HG03558 (cell line): ENCODE measurements around the gene GTPBP4.

ENCODE experiments used
- ATAC-seq: cut with Tn5 transposase; IDR thresholded peaks from one replicate; pipeline ENCODE4 v1.9.1; 2021; ENCODE audit warnings: moderate number of reproducible peaks; ENCODE audit not compliant: unreplicated experiment; ENCODE audit errors: extremely low read depth

GTPBP4 gene

GRCh38 chr10:987870-988666 lies at the start of gene GTPBP4:
Gene GTPBP4, plus strand, starts transcription at chr10:988434. Its CDS starts 46 bp downstream, at chr10:988480.
- ATAC-seq, result peak; percentile 83

- no peak for ATAC-seq
These were observed 49.1 kb upstream of the GTPBP4 start for GRCh38 chr10:938941-939678.

DNA sequence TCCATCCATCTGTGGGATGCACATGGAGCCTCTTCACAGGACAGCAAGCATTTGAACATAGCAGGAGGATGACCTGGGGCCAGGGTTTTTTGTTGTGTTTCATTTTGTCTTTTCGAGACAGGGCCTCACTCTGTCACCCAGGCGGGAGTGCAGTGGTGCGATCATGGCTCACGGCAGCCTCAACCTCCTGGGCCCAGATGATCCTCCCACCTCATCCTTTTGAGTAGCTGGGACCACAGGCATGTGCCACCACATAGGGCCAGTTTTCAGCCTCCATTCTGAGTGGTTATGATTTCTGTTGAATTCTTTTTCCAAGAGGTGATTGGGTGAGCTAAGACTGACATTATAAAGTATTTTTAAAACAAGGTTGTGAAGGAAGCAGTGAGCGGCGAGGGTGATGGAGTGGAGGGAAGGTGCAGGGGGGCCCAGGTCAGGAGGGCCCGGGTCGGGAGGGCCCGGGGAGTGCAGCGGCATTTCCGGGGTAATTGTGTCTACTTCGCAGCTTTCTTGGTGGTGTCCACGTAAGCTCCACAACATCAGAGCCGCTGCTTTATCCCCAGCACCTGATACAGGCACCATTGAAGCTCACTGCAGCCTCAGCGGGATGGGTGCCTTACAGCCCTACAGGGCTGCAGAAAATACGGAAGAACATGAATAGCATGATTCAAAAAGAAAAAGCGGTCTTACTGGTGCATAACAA lies 44.8 kb upstream of the GTPBP4 start:
- no peak for ATAC-seq

DNA sequence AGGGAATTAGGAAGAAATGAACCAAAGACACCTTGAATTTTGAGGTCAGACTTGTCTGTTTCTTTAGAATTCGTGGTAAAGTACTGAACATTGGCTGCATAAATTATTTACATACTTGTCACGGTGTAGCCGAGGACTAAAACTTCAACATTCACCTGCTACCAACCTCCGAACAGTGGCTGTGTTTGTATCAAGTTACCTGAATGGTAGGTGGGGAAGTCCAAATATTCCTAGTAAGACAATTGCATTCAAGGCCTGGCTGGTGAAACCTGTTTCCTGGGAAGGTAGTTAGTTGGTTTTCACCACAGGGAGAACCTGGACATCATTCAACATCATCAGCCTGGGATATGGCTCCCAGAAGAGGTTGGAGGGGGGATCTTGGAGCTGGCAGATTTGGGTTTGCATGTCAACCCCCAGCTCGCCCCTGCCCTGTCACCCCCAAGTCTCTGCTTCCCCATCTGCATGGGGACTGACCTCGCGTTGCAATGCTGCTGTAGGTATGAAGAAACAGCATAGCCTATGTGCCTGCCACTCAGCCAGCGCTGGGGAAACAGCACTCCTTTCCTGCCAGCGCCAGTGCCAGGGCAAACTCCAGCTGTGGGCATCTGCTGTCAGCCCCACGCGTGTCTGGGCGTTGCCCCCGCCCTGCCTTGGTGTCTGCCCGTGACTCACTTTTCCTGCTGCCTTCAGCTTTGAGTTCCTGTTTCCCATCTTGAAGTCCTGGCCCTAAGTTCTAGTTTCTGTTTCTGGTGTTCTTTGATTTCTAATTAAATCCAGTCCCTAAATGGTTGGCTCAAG lies 44.0 kb upstream of the GTPBP4 start:
- no peak for ATAC-seq

DNA sequence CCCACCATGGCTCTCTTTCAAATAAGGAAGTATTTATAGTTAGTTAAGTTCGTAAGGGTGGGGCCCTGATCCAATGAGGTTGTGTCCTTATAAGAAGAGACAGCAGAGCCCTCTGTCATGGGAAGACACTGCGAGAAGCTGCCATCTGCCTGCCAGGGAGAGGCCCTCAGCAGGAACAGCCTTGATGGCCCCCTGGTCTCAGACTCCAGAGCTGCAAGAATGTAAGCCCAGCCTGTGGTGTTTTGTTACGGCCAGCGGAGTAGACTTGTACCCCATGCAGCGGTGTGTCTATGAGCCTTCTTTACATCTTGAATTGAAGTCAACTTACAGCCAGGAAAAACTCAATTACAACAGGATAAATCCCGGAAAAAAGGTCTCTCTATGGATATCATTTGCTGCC lies 42.5 kb upstream of the GTPBP4 start:
- ATAC-seq, result no peak

DNA sequence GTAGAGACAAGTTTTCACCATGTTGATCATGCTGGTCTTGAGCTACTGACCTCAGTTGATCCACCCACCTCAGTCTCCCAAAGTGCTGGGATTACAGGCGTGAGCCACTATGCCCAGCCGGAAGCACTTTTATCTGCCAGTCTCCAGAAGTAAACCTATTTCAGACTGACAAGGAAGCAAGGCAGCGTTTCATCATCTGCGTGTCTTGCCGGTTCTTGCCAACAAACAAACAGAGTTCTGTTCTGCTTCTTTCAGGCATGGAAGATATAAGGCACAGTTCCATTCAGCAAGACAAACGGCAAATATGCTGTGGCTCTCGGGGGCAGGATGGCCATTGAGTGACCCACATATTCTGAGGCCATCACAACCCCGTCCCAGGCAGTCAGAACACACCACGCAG lies 41.2 kb upstream of the GTPBP4 start:
- no peak for ATAC-seq

DNA sequence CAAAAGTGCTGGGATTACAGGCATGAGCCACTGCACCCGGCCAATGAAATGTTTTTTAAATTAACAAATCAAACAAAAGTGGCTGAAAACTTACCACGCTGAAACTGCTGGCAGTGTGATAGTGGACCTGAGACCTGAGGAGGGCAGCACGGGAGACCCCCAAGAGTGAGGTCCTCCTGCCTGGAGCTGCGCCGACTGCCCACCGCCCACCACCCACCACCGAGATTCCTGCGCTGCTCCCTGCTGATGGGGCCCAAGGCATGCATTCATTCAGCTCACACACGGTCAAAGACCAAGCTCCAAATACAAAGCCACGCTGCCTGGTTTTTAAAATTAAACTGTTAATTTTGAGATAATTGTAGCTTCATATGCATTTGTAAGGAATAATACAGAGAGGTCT lies 40.4 kb upstream of the GTPBP4 start:
- ATAC-seq, result no peak

- ATAC-seq, result no peak
These were observed 39.9 kb upstream of the GTPBP4 start for GRCh38 chr10:948347-948746.

GRCh38 chr10:949446-949845 lies 38.8 kb upstream of the GTPBP4 start:
- no peak for ATAC-seq

GRCh38 chr10:953836-954235 lies 34.4 kb upstream of the GTPBP4 start:
- no peak for ATAC-seq

DNA sequence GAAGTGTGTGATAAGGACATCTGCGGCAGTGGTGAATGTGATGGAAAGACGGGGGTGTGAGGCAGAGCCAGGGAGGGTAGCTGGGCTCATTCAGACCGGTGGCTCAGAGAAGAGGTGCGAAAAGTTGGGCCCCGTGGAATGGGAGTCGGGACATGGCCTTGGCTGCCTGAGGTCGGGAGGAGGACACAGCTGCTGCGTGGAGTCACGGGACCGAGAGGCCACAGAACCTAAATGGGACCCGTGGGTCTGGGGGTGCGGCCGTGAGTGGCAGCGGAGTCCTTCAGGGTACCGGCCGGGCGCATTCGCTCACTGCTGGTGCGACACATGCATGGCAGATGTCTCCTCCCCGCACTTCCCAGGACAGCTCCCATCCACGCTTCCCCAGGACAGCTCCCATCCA lies 33.8 kb upstream of the GTPBP4 start:
- ATAC-seq, result no peak

GRCh38 chr10:955127-955819 lies 33.0 kb upstream of the GTPBP4 start:
- ATAC-seq, result no peak

- no peak for ATAC-seq
These were observed 32.4 kb upstream of the GTPBP4 start for GRCh38 chr10:955820-956217.

DNA sequence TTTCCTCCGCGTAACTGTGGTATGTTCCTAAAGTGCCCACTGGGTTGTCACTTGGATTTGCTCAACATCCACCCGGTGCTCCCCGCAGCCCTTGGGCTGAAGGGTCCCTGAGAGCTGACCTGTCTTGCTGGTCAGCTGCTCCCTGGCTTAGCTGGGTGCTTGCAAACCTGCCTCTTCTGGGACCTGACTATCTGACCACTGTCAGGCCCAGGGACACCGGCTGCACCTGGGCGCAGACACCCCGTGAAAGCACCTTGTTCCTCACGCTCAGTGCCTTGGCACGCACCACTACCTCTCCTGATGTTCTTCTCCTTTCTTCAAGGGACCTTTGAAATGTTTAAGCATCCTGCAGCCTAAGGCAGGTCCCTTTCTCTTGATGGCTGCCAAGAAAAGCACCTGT lies 30.1 kb upstream of the GTPBP4 start:
- no peak for ATAC-seq

- ATAC-seq, result no peak
These were observed 29.4 kb upstream of the GTPBP4 start for GRCh38 chr10:958856-959255.

DNA sequence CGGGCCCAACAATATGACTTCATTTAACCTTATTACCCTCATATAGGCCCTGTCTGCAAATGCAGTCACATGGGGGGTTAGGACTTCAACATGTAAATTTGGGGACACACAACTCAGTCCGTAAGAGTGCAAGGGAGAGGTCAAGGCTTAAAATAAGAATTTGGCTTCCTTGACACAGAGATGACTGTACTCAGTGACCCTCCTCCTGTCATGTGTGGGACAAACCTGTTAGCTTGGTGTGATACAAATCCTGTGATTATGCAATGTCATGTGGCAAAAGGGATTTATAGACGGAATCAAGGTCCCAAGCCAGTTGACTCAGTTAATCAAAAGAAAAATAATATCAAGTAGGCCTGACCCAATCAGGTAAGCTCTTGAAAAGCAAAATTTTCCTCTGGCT lies 25.9 kb upstream of the GTPBP4 start:
- no peak for ATAC-seq

GRCh38 chr10:963186-963585 lies 25.0 kb upstream of the GTPBP4 start:
- no peak for ATAC-seq

DNA sequence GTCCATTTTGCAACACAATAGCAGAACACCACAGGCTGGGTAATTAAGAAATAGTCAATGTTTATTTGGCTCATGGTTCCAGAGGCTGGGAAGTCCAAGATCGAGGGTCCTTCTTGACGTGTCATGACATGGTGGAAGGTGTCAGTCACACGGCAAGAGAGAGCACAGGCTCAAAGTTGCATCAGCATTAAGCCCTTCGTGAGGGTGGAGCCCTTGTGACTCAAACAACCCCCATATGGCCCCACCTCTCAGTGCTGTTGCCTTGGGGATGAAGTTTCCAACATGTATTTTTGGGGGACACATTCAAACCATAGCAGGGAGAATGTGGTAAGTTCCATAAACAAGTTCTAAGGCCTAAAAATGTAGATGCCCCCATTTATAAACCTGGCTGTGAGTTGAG lies 24.6 kb upstream of the GTPBP4 start:
- ATAC-seq, result no peak

GRCh38 chr10:964321-964987 lies 23.8 kb upstream of the GTPBP4 start:
- no peak for ATAC-seq
